Body of pancreas (tissue), 4 donors: ENCODE results near the gene RTL1. TPM values are rescaled to one million over a fixed set of nuclear protein-coding genes. Genes with fewer than 3 reads are reported as not detected.

Experiments used
- ATAC-seq: fragments of 150-250 bp; one replicate; pipeline ENCODE4 v1.9.1; 2016
- DNase-seq, 4 donors: peaks; one replicate each; pipeline ENCODE4 v3.0.0-alpha.2; 2019
- H3K27ac ChIP-seq, 4 donors: fragments of 200-600 bp; sonication (generic); 1 replicate in 3 of 4; 2 replicates in 1 of 4; pipeline versions ENCODE4 v1.5.1 to v1.6.1; 2016 to 2019; ENCODE audit warnings: mild to moderate bottlenecking in 1 of 4, mixed read lengths in 1 of 4, moderate library complexity in 1 of 4
- H3K27me3 ChIP-seq, 2 donors: fragments of 200-600 bp; sonication (generic); one replicate each; pipeline ENCODE4 v1.6.0; 2016; ENCODE audit warnings: mild to moderate bottlenecking in 1 of 2
- H3K36me3 ChIP-seq, 2 donors: fragments of 200-600 bp; sonication (generic); replicated peaks in 1 of 2; 2 replicates each; pipeline ENCODE4 v1.5.1; 2016; ENCODE audit warnings: low read depth in 2 of 2; ENCODE audit not compliant: insufficient read depth in 1 of 2
- H3K4me1 ChIP-seq: fragments of 200-600 bp; sonication (generic); one replicate; pipeline ENCODE4 v1.6.0; 2016
- H3K4me3 ChIP-seq, 2 donors: fragments of 200-600 bp; sonication (generic); 1 replicate in 1 of 2; 2 replicates in 1 of 2; pipeline ENCODE4 v1.5.1; 2016 to 2019
- H3K9me3 ChIP-seq, 3 donors: fragments of 200-600 bp; sonication (generic); 1 replicate in 2 of 3; 2 replicates in 1 of 3; pipeline ENCODE4 v1.5.1; 2016
- POLR2A ChIP-seq, 3 donors: fragments of 450-650 bp; IDR thresholded peaks; one replicate each; pipeline ENCODE4 v1.6.1; 2016; ENCODE audit warnings: antibody characterized with exemption in 3 of 3, mild to moderate bottlenecking in 2 of 3
- WGBS, 2 donors: methylation state at CpG; one replicate each; pipeline ENCODE4 v1.1.5; 2017; 5-methylcytosine and 5-hydroxymethylcytosine counted together
- intact Hi-C: fragments of 100-400 bp; cut with DNase I; formaldehyde crosslinking; loops from one replicate; pipeline ENCODE4 v1.15.1; 2023
- total RNA-seq, 2 donors: library from RNA; depleted of rRNA; stranded (reverse); fragments of >200 nt; gene quantifications; one replicate each; pipeline ENCODE4 v1.1.0, GENCODE V29; 2016
- TF ChIP-seq, protein P1 (sequence below), 7 experiments: fragments of 450-650 bp in 4 of 7; fragments of 200-600 bp in 3 of 7; sonication (generic) in 3 of 7; IDR thresholded peaks; one replicate each; pipeline ENCODE4 v1.5.1; 2016 to 2019; ENCODE audit warnings: antibody characterized with exemption in 7 of 7

RTL1 gene
- total RNA-seq, 2 donors from 2014 or later = 0.26 TPM; not detected in 1

- intact Hi-C loops = no loop called here
- Histone ChIP-seq H3K4me1 (no peaks in the 10 kb centered on the region), H3K36me3 (no peaks in the 10 kb centered on the region), H3K27me3 (no peaks in the 10 kb centered on the region), H3K4me3 (no peak overlapping the region), H3K9me3 (no peaks in the 10 kb centered on the region), H3K27ac (no peak overlapping the region)
- DNase-seq (no peak), ATAC-seq (no peak)
- WGBS, 2 donors = 72 to 75% methylated on average over 20 of the region's 20 CpGs
- TF ChIP-seq POLR2A (IDR thresholded peaks at IDR 0.05) = no peak
- TF ChIP-seq, protein P1, sequence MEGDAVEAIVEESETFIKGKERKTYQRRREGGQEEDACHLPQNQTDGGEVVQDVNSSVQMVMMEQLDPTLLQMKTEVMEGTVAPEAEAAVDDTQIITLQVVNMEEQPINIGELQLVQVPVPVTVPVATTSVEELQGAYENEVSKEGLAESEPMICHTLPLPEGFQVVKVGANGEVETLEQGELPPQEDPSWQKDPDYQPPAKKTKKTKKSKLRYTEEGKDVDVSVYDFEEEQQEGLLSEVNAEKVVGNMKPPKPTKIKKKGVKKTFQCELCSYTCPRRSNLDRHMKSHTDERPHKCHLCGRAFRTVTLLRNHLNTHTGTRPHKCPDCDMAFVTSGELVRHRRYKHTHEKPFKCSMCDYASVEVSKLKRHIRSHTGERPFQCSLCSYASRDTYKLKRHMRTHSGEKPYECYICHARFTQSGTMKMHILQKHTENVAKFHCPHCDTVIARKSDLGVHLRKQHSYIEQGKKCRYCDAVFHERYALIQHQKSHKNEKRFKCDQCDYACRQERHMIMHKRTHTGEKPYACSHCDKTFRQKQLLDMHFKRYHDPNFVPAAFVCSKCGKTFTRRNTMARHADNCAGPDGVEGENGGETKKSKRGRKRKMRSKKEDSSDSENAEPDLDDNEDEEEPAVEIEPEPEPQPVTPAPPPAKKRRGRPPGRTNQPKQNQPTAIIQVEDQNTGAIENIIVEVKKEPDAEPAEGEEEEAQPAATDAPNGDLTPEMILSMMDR (IDR thresholded peaks at IDR 0.05) = no peak
Observed at GRCh38 chr14:100856056-100856950, 47.2 kb downstream of the RTL1 start.

DNA sequence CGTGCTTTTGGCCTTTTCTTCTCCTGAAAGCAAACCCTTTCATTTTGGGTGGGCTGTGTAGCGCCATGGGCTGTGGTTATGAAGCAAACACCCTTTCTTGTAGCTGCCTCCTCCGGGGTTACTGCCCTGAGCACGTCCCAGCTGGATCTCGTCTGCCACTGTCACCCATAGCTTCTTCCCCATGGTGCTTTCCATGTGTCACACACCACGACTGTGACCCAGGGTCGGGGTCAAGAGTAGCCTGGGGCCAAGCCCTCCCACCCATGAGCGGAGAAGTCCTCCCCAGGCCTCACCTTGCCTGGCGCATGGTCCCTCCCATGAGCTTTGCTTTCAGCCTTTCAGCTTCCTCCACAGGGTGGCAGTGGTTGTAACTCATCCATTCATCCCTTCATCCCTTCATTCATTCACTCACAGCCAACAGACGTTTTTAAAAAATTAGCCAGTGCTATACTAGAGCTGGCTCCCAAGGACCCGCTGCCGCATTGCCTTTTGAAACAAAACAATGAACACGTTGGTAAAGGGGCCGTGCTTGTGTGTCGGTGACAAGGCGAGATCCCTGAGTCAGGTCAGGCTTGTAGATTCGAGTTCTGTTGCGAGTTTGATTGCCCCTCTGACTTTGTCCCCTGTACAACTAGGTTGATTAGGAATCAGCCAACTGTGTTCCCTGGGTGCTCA lies 48.1 kb downstream of the RTL1 start:
- WGBS, 2 donors = 75 to 78% methylated on average over 18 of the region's 18 CpGs
- H3K36me3 ChIP-seq = no peaks in the 10 kb centered on the region
- no peaks in the 10 kb centered on the region for H3K4me1 ChIP-seq
- ATAC-seq (no peak), DNase-seq (no peak)
- intact Hi-C loops = no loop called here
- no peaks in the 10 kb centered on the region for H3K9me3 ChIP-seq
- no peak for TF ChIP-seq POLR2A (IDR thresholded peaks at IDR 0.05)
- TF ChIP-seq, protein P1 (IDR thresholded peaks at IDR 0.05) = no peak
- H3K27me3 ChIP-seq = no peaks in the 10 kb centered on the region
- no peak overlapping the region for H3K27ac ChIP-seq
- no peak overlapping the region for H3K4me3 ChIP-seq

DNA sequence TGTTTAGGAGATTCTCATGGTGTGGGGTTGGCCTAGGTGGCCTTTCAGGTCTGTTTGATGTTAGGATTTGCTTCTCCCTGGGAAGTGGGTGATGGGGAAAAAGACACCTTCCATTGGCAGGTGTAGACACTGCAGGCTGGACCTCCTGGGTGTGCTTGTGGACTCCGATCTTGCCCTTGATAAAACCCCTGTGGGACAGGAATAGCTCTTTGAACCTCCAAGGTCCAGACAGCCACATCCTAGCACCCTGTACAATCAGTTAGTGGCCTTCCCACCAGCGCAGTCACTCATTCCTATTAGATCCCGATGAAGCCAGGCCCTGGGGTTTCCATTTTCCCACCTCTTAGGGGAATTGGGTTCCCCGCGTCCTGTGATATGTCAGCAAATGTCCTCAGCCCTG lies 49.1 kb downstream of the RTL1 start:
- WGBS, 2 donors = 84 to 92% methylated on average over 4 to 5 of the region's 5 CpGs
- Histone ChIP-seq H3K36me3 (no peaks in the 10 kb centered on the region), H3K4me3 (no peak overlapping the region), H3K27me3 (no peaks in the 10 kb centered on the region), H3K27ac (no peak overlapping the region), H3K9me3 (no peaks in the 10 kb centered on the region), H3K4me1 (no peaks in the 10 kb centered on the region)
- intact Hi-C loops = loop anchor here (5.0 kb wide), 1 partner anchor 778 kb away; no protein-coding TSS in a partner anchor
- TF ChIP-seq, protein P1 (IDR thresholded peaks at IDR 0.05) = no peak
- no peak for TF ChIP-seq POLR2A (IDR thresholded peaks at IDR 0.05)
- DNase-seq = no peak
- no peak for ATAC-seq

DNA sequence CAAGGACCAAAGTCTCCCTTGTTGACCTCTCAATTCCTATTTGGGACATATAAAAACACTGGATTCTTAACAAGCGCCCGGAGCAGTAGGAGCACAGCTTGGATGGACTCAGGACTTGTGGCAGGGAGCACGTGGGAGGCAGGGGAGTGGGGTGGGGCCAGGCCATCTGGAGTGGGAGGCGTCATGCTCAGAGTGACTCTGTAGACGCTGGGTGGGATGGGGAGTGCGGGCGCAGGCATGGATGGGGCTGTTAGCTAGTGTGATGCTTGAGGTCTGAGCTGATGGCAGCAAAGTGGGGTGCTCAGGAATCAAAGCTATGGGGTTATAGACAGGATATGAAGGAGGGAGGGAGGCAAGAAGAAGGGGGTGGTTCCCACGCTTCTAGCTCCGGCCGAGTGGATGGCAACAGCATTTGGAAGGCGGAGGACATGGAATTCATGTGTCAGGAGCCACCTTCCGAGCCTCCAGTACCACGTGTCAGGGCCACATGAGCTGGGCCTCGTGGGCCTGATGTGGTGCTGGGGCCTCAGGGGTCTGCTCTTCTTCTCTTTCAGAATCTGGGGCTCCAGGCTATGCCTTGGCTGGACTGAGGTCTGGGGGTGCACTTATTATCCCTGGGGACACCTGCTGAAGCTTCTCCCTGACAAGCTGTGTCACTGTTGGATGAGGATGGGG lies 51.4 kb downstream of the RTL1 start:
- TF ChIP-seq, protein P1 (IDR thresholded peaks at IDR 0.05) = no peak
- no peak for TF ChIP-seq POLR2A (IDR thresholded peaks at IDR 0.05)
- intact Hi-C loops = loop anchor here (5.0 kb wide), 1 partner anchor 780 kb away; no protein-coding TSS in a partner anchor
- no peaks in the 10 kb centered on the region for H3K4me1 ChIP-seq
- WGBS, 2 donors = 60 to 79% methylated on average over 11 to 14 of the region's 14 CpGs
- ATAC-seq = no peak
- no peak overlapping the region for H3K4me3 ChIP-seq
- H3K27me3 ChIP-seq = no peaks in the 10 kb centered on the region
- DNase-seq = no peak
- H3K27ac ChIP-seq = no peak overlapping the region
- no peaks in the 10 kb centered on the region for H3K9me3 ChIP-seq
- H3K36me3 ChIP-seq = no peaks in the 10 kb centered on the region
